ENCODE data around the gene CNGA3.

- TF ChIP-seq, protein P1, sequence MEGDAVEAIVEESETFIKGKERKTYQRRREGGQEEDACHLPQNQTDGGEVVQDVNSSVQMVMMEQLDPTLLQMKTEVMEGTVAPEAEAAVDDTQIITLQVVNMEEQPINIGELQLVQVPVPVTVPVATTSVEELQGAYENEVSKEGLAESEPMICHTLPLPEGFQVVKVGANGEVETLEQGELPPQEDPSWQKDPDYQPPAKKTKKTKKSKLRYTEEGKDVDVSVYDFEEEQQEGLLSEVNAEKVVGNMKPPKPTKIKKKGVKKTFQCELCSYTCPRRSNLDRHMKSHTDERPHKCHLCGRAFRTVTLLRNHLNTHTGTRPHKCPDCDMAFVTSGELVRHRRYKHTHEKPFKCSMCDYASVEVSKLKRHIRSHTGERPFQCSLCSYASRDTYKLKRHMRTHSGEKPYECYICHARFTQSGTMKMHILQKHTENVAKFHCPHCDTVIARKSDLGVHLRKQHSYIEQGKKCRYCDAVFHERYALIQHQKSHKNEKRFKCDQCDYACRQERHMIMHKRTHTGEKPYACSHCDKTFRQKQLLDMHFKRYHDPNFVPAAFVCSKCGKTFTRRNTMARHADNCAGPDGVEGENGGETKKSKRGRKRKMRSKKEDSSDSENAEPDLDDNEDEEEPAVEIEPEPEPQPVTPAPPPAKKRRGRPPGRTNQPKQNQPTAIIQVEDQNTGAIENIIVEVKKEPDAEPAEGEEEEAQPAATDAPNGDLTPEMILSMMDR (IDR thresholded peaks at IDR 0.05), result no peak
- no peak for TF ChIP-seq POLR2A (IDR thresholded peaks at IDR 0.05)
Measured at GRCh38 chr2:98436734-98437133, 90.5 kb downstream of the CNGA3 start.
